Measurements from ENCODE around the gene CASP2. TPM values are rescaled to one million over a fixed set of nuclear protein-coding genes. Genes with fewer than 3 reads are reported as not detected.
A peak's percentile ranks its signal among the peaks of the same experiment; 100 is the strongest.

The CASP2 gene
- total RNA-seq, 1 donor from 2014 or later = 38.7 TPM

DNA sequence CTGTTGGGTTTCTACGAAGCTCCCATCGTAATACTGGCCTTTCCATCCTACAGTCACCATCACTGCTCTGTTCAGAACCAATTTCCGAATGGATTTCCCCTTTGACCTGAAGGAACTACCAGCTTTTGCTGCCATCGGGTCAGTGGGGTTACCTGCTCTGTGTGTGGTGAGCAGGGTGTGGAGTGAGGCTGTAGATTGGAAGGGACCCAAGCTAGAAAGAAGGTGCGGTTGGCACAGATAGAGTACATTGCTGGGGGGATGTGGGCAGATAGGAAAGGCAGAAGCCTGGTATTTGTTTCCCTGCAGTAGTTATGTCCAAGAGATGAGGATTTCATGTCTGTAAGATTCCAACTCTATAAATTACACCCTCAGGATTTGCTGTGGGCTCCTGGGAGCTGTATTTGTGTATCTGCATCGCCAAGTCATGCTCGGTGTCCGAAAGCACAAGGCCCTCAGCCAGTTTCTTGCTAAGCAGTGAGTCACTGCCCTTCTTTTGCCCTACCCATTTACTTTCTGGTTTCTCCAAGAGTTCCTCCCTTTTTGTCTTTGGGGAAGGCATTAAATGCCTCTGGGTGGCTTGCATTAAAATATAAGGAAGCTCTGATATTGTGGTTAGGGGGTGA, 43.1 kb downstream of the CASP2 start:
- DNase-seq (ENCODE audit: low spot score) = peak; percentile 72

DNA sequence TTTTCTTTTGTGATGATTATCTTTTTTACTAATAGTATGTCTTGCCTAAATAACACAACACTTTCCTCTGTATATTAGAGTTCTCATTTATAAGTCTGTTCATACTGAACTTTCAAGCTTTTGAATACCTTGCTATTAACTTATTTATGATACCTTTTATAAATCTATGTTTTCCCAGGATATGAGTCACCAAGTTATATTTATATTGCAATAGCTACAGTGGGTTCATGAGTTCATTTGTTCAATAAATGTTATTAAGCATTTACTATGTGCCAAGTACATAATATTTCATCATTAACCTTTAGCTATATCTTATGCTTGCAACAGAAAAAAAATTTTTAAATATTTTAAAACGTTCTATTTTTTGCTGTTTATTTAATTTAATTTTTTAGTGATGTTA, 46.1 kb downstream of the CASP2 start:
- no peak for DNase-seq (ENCODE audit: low spot score)

DNA sequence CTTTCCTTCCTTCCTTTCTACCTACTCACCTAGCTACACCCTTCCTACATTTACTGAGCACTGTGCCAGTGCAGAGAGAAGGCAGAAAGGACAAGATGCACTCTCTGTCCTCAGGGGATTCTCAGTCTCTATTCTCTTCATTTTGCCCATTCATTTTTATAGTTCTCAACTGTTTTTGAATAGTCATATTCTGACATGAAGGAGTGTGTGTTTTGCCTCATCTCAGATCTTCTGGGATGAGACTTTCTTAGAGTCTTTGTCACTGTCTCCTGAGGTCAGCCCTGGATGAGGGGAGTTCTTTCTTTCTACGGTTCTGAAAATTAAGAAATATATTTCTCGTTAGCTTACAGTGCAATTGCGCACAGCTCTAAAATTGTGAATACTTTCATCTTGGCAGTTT, 49.1 kb downstream of the CASP2 start:
- DNase-seq (ENCODE audit: low spot score) = no peak

GRCh38 chr7:143341842-143342241, 53.7 kb downstream of the CASP2 start:
- no peak for DNase-seq (ENCODE audit: low spot score)

- DNase-seq (ENCODE audit: low spot score) = no peak
These were observed 55.4 kb downstream of the CASP2 start for GRCh38 chr7:143343596-143343995.

DNA sequence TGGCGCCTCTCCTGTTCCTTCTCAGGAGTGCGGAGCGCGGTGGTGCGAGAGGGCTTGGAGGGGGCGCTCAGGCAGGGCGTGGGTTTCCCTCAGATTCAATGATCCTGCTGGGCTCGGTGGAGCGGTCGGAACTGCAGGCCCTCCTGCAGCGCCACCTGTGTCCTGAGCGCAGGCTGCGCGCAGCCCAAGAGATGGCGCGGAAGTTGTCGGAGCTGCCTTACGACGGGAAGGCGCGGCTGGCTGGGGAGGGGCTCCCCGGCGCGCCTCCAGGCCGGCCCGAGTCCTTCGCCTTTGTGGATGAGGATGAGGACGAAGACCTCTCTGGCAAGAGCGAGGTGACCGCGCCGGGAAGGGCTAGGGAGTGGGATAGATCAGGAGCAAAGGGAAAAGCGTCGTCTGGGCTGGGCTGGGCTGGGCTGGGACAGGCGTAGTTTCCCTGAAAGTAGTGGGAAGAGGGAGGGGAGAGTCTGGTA, 57.3 kb downstream of the CASP2 start:
- DNase-seq (ENCODE audit: low spot score) = peak; percentile 67

- DNase-seq (ENCODE audit: low spot score) = no peak
These were observed 57.9 kb downstream of the CASP2 start for GRCh38 chr7:143346018-143346417.

DNA sequence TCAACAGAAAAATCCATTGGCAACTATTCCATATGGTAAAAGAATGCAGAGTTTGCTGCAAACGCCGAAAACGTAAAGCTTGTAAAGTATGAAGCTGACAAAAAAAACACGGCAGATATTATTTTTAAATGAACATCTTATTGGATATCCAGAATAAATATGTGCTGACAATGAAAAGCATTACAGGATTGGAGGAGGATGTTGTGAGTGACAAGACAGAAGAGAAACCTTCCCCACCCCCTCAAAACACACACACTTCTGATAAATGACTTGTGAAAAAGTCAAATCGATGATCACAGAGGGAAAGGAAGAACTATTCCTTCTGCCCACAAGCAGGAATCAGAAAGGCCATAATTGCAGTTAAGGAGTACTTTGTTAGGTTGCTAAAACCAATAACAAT, 59.8 kb downstream of the CASP2 start:
- DNase-seq (ENCODE audit: low spot score) = no peak

- DNase-seq (ENCODE audit: low spot score) = no peak
These were observed 62.9 kb downstream of the CASP2 start for GRCh38 chr7:143351060-143351459.

DNA sequence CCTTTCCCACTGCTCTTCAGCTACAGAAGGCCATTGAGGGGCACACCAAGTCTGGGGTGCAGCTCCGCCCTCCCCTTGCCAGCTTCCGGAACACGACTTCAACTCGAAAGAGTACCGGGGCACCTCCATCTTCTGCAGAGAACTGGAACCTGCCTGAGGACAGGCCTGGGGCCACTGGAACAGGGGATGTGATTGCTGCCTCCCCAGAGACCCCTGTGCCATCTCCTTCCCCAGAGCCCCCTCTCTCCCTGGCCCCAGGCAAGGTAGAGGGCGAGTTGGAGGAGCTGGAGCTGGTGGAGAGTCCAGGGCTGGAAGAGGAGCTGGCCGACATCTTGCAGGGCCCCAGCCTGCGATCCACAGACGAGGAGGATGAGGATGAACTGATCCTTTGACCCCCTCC, 63.4 kb downstream of the CASP2 start:
- DNase-seq (ENCODE audit: low spot score) = no peak

DNA sequence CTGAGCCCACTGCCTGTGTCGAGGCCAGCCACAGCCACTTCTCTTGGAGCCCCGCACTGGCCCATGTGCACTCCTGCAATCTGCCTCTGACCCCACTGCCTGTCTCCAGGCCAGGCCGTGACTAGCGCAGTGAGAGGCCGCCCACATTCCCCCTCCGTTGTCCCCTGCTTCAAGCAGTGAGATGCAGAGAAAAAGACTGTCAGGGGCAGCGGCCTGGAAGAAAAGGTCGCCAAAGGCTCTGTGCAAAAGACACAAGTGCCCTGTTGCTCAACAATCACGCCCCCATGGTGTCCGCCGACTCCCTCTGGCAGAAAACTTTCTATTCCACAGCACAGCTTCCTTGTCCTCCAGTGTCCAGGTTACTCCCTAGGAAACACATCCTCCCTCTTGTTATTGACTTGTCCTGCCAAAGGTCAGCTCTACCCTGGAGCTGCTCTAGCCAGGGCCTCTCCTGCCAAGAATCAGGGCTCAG, 64.4 kb downstream of the CASP2 start:
- DNase-seq (ENCODE audit: low spot score) = no peak

- no peak for DNase-seq (ENCODE audit: low spot score)
These were observed 66.2 kb downstream of the CASP2 start for GRCh38 chr7:143354376-143354775.

DNA sequence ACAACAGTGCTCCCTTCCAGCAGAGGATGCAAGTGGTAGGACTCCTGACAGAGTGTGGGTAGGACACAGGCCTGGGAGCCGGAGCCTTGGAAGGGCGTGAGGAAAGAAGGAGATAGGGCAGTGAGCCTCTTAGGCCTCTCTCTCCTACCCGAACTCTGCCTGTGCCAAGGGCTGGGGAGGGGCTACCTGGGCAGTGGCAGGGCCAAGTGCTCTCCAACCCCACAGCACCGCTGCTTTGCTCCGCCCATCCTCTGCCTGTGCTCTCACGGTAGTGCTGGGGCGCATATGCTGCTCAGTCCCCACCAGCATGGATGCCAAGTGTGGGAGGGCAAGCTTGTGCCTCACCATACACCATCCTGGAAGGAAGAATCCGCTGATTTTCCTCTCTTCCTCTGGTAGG, 66.8 kb downstream of the CASP2 start:
- DNase-seq (ENCODE audit: low spot score) = no peak

GRCh38 chr7:143355450-143356385, 67.6 kb downstream of the CASP2 start:
- no peak for DNase-seq (ENCODE audit: low spot score)

DNA sequence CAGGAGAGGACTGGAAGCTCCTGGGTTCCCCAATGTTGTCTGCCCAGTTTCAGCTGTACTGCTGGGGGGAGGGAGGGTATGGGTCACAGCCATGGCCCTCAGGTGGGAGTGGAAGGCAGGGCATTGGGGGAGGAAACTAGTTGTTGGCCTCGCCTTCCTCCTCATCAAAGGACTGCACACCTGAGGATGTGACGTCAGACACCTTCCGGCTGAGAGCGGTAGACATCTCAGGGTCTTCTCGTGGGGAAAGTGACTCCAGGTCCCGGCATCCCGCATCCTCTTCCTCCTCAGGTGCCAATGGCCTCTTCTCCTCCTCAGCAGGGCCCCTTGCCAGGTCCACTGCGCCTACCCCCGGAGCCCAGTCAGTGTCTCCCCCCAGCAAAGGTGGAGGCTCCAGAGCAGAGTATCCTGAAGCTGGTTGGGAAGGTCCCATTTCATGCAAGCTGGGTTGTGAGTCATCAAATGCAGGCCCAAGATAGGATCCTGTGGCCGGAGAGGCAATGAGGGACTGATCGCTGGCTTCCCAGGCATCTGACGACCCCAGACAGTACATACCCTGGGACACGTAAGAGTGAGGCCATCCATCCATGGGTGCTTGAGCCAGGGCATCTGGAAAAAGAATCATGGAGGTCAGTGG, 68.4 kb downstream of the CASP2 start:
- no peak for DNase-seq (ENCODE audit: low spot score)

Other genes with a start within 250 kb of the CASP2 start
- gene OR6V1, start 236.0 kb upstream of the CASP2 start, total RNA-seq = not detected
- gene PIP, start 156.3 kb upstream of the CASP2 start, total RNA-seq = not detected
- not detected for gene TAS2R39, start 104.9 kb upstream of the CASP2 start, total RNA-seq
- gene TAS2R40, start 66.3 kb upstream of the CASP2 start, total RNA-seq = not detected
- gene GSTK1, start 24.9 kb upstream of the CASP2 start, total RNA-seq = 252 TPM
- 47.8 TPM for gene TMEM139, start 3.4 kb upstream of the CASP2 start, total RNA-seq
- gene CLCN1, start 27.8 kb downstream of the CASP2 start, total RNA-seq = 1.2 TPM
- 6.6 TPM for gene FAM131B, start 74.4 kb downstream of the CASP2 start, total RNA-seq
- 276 TPM for gene ZYX, start 93.0 kb downstream of the CASP2 start, total RNA-seq
- gene EPHA1, start 120.5 kb downstream of the CASP2 start, total RNA-seq = 38.0 TPM
- gene TAS2R60, start 155.1 kb downstream of the CASP2 start, total RNA-seq = not detected
- not detected for gene TAS2R41, start 189.5 kb downstream of the CASP2 start, total RNA-seq